T1000 (cell line): ENCODE results near the gene NEK1.

ENCODE experiments used
- DNase-seq: peaks from one replicate; lab custom pipeline; 2025; ENCODE audit warnings: mixed read lengths; lab: John Stamatoyannopoulos, UW

NEK1 gene

DNA sequence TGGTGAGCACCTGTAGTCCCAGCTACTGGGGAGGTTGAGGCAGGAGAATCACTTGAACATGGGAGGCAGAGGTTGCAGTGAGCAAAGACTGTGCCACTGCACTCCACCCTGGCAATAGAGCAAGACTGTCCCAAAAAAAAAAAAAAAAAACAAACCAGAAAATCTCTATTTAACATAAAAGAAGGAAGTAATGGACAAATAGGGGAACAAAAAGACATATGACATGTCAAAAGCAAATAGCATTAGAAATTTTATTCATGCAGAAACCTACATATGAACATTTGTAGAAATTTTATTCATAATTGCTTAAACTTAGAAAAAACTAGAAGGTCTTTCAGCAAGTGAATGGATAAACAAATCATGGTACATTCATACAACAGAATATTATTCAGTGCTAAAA lies 244.6 kb downstream of the NEK1 start:
- DNase-seq: no peak

DNA sequence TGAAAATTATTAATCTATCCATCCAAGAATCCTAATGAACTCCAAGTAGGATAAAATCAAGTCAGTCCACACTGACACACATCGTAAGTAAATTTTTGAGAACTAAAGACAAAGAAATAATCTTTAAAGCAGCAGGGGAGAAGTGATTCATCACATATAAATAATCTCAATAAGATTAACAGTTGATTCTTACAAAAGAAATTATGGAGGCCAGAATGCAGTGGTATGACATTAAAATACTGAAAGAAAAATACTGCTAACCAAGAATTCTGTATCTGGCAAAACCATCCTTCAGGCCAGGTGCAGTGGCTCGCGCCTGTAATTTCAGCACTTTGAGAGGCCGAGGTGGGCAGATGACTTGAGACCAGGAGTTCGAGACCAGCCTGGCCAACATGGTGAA lies 245.6 kb downstream of the NEK1 start:
- DNase-seq: no peak

DNA sequence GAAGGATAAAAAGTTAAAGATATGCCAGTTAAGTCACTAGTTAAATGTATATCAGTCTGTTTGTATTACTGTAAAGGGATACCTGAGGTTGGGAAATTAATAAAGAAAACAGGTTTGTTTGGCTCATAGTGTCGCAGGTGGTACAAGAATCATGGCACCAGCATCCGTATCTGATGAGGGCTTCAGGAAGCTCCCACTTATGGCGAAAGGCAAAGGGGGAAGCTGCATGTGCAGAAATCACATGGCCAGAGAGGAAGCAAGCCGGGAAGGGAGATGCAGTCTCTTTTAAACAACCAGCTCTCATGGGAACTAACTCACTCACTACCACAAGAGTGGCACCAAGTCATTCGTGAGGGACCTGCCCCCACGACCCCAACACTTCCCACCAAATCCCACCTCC lies 249.8 kb downstream of the NEK1 start:
- DNase-seq: no peak

DNA sequence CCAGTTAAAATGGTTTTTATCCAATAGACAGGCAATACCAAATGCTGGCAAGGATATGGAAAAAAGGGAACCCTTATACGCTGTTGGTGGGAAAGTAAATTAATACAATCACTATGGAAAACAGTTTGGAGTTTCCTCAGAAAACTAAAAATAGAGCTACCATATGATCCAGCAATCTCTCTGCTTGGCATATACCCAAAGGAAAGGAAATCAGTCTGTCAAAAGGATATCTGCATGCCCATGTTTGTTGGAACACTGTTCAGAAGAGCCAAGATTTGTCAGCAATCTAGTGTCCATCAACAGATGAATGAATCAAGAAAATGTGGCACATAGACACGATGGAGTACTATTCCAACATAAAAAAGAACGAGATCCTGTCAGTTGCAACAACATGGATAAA lies 250.6 kb downstream of the NEK1 start:
- DNase-seq: no peak

DNA sequence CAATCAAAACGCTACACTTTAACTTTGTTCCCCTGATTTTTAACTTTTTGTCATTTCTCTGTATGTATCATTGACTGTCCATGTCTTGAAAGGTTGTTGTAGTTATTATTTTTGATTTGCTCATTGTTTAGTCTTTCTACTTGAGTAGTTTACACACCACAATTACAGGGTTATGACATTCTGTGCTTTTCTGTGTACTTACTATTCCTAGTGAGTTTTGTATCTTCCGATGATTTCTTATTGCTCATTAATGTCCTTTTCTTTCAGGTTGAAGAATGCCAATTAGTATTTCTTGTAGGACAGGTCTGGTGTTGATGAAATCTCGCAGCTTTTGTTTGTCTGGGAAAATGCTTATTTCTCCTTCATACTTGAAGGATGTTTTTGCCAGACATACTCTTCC lies 252.4 kb downstream of the NEK1 start:
- no peak for DNase-seq

DNA sequence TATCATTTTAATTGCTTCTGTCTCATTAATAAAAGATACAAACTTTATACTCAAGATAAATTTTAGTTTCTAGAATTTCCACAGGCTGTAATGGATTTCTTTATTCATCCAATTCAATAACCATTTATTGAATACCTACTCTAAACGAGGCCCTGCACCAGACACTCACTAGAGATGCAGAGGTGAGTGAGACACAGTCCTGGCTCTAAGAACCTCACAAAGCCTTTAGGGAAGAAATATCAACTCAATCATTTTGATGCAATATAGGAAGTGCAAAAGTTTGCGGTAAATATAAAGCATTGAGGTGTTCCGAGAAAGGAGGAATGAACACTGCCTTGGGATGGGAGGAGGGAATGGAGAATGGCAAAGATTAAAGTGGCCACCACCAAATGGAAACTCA lies 260.0 kb downstream of the NEK1 start:
- DNase-seq: no peak

DNA sequence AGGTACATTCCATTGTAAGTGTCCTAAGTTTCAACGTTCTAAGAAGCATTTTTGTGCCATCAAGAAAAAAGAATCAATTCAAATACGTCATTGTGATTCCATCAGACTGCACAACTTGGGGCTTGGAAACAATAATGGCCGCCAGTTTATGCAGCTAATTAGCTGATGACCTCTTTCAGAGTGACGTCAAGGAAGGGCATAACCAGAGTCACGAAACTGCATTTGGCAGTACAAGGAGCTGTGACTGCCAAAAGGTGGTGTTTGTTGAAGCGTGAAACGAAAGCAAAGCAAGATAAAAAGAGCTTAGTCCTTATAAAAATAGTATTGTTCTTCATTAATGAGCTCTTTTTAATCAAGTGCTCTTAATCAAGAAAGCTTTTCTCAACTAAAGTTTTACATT lies 260.5 kb downstream of the NEK1 start:
- DNase-seq: no peak

DNA sequence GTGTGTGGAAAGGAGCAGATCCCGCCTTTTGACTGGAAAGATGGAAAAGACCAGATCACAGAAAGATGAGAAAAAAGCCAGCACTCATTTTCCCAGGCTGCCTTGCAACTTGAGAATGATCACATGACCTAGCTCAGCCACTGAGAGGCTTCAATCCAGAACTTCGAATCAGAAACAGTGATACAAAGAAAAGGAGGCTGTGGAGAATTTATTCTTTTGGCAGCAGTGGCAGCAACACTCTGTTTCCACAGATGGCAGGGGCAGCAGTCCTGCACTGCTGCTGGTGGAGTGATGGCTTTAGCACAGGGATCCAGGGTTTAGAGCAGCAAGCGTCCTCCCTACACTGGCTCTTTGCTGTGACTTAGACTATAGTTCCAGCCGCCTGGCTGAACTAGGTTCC lies 263.8 kb downstream of the NEK1 start:
- DNase-seq: no peak

DNA sequence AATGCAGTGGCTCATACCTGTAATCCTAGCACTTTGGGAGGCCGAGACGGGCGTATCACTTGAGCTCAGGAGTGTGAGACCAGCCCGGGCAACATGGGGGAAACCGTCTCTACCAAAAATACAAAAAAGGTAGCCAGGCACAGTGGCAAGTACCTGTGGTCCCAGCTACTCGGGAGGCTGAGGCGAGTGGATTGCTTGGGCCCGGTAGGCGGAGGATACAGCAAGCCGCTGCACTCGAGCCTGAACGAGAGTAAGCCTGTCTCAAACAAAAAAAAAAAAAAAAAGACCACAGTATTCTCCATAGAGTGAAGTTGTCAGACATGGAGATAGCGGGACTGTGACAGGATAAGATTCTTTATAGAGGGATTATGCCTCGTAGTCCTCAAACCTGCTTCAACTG lies 265.5 kb downstream of the NEK1 start:
- no peak for DNase-seq

DNA sequence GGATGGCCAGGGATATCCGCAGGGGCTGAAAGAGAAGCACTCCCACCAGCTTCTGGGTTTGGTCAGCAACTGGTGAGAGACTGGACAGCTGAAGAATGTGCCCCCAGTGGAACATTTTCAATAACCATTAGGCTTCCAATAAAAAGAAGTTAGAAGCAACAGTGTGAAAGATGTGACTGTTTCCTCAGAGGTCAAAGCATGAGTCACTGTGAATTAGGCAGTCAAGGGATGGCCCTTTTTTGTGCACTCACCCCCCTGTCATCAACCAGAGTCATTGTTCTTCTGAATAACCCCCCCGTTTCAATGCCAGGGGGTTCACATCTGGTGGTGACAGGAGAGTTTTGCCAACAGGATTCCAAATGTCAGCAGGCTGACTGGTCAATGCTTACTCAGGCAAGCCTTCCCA lies 267.1 kb downstream of the NEK1 start:
- DNase-seq: peak; percentile 59
